Measurements from ENCODE around the gene ZNF649.

GRCh38 chr19:51931921-51932320, 27.1 kb upstream of the ZNF649 start:
- TF ChIP-seq CTCF (IDR thresholded peaks at IDR 0.05; ENCODE audit: low read depth, low read length, poor library complexity, severe bottlenecking) (no peak), EZH2phosphoT487 (IDR thresholded peaks at IDR 0.05; ENCODE audit: borderline replicate concordance, low read length) (no peak)
